GM13976 (cell line): Measurements from ENCODE around the gene BAG3.
"Not testable (repeated sequence)": the region's sequence is repeated elsewhere in the genome, so short reads cannot be mapped to it uniquely, and the experiment has no call there.

Experiments
- DNase-seq: peaks from one replicate; pipeline ENCODE4 v3.0.0; 2012; ENCODE audit warnings: low spot score
- CTCF ChIP-seq: IDR thresholded peaks from 2 replicates; pipeline ENCODE4 v1.5.1; 2012; ENCODE audit warnings: borderline replicate concordance, mild to moderate bottlenecking; ENCODE audit not compliant: insufficient read depth; ENCODE audit errors: extremely low read depth, missing control alignments, control extremely low read depth
- in situ Hi-C: fragments of 300-500 bp; cut with MboI; formaldehyde crosslinking; loops from one replicate; pipeline ENCODE4 v1.12.0; 2022; ENCODE audit warnings: low sequenced_read_pairs, mixed read lengths, inconsistent platforms; ENCODE audit not compliant: unreplicated experiment

BAG3 gene

DNA sequence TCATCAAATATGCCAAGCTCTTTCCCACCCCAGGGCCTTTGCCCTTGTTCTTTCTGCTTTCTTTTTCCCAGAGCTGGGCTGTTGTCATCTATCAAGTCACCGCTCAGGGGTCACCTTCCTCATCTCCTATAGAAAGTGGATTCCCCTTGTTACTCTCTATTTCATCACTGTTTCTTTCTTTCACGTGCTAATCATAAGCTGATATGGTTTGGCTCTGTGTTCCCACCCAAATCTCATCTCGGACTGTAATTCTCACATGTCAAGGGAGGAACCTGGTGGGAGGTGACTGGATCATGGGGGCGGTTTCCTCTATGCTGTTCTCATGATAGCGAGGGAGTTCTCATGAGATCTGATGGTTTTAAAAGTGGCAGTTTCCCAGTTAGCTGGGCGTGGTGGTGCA lies 37.4 kb upstream of the BAG3 start:
- no peak for DNase-seq
- in situ Hi-C loops: no loop called here
- no peak for TF ChIP-seq CTCF

- TF ChIP-seq CTCF: no peak
- in situ Hi-C loops: no loop called here
- no peak for DNase-seq
Observed at GRCh38 chr10:119614686-119615085, 36.5 kb upstream of the BAG3 start.

- no peak for DNase-seq
- TF ChIP-seq CTCF: no peak
- in situ Hi-C loops: no loop called here
Observed at GRCh38 chr10:119616882-119617570, 34.2 kb upstream of the BAG3 start.

DNA sequence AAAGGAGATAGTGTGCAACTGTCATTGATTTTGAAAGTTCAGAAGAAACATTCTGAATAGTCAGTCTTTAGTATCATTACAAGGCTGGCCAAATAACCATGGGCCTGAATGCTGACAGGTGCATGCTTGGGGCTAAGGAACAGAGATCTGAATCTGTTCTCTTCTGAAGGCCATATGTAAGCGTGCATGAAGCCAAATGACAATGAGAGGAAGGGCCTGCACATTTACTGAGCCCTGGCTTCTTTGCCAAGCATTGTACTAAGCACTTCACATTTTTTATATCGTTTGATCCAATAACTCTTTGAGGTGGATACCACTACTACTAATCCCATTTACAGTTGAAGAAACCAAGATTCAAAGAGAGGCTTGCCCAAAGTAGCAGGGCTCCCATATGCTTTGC lies 32.0 kb upstream of the BAG3 start:
- in situ Hi-C loops: no loop called here
- no peak for DNase-seq
- no peak for TF ChIP-seq CTCF

DNA sequence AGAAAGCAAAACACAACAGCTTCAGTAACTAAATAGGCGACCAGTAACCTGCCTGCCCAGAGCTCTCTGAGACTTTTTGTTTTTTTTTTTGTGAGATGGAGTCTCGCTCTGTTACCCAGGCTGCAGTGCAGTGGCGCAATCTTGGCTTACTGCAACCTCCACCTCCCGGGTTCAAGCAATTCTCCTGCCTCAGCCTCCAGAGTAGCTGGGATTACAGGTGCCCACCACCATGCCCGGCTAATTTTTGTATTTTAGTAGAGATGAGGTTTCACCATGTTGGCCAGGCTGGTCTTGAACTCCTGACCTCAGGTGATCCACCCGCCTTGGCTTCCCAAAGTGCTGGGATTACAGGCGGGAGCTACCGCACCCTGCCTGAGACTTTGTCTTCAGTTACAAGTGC lies 31.4 kb upstream of the BAG3 start:
- in situ Hi-C loops, DNase-seq: not testable (repeated sequence)

DNA sequence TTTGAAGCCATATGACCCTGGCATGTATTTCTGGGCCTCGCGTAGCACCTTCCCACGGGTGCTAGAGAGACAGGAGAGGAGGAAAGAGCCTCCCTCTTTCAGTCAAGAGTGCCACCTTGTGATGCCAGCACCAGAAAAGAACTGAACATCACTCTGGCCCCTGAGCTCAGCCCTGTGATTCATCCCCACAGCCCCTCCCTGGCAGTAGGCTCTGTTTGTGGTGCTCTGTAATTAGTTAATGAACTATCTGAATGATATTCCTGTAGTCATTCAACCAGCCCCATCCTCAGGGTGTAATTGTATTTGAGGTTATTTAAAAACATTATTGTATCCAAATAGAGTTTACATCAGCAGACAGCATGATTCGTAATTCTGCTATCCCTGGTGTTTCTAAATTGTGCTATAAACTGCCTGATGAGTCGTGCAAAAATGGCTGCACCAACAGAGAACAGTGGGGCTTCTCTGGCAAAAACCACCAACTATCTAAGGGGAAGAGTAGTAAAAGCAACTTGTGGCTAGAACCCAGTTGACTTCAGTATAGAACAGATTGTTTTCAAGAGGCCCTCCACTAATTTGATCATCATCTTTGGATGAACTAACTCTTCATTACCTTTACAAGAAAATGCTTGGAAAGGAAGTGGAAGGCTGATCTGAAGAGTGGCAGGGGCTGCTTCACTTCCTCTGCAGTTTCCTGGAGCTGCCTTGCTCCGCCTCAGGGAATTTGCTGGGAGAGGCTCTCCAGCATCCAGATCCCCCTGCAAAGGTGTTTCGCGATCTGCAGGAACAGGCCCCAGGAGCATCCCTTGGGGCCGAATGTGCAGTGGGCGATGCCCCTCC lies 30.7 kb upstream of the BAG3 start:
- no peak for TF ChIP-seq CTCF
- no peak for DNase-seq
- in situ Hi-C loops: no loop called here

DNA sequence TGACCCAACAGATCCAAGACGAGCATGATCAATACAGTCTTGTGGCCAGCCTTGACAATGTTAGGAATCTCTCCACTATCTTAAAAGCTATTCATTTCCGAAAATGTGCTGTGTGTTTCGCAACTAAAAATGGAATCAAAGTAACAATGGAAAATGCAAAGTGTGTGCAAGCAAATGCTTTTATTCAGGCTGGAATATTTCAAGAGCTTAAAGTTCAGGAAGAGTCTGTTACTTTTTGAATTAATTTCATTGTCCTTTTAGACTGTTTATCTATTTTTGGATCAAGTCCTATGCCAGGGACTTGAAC lies 30.1 kb upstream of the BAG3 start:
- DNase-seq: no peak
- no peak for TF ChIP-seq CTCF
- in situ Hi-C loops: no loop called here
